ENCODE data around the gene SOWAHD.
"Not testable (repeated sequence)": the region's sequence is repeated elsewhere in the genome, so short reads cannot be mapped to it uniquely, and the experiment has no call there.

SOWAHD gene, protein sequence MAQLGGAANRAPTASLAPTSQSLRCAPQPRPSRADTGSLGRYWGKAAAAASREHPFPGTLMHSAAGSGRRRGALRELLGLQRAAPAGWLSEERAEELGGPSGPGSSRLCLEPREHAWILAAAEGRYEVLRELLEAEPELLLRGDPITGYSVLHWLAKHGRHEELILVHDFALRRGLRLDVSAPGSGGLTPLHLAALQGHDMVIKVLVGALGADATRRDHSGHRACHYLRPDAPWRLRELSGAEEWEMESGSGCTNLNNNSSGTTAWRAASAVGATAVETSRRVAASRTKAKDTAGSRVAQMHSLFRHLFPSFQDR

DNA sequence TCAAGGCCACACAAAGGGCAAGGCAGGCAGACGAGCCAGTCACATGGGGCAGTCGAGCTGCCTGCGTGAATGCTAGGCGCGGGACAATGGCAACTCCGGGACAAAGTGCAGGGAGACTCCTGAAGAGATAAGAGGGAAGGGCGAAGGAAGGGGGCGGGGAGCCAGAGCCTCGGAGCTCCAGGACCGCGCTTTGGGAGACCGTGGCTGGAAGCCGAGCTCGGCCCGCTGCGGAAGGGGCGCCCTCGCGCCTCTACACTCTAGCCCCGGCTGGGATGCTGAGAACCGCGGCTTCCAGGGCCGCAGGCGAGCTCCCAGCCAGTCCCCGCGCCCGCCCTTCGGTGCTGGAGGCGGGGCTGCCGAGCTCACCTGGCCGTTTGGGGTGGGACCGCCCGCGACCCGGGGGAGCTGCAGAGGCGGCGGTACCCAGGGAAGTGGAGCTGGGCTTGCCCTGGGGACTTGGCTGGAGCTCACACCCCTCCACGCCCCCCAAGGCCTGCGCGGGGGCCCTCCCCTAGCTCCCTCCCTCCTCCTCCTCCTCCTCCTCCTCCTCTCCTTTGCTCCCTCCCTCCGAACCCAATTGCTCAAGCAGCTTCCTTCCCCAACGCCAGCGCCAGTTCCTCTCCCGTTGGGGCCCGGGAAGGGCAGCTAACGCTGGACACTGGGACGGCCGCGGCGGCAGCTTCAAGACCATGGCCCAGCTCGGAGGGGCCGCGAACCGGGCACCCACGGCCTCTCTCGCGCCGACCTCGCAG lies at the start of gene SOWAHD:
Gene SOWAHD, plus strand, starts transcription at position 610 of the 752 bp plus-strand sequence. Its CDS starts 80 bp downstream, at position 690.
- peak; percentile 37 for DNase-seq (ENCODE audit: low read depth)

DNA sequence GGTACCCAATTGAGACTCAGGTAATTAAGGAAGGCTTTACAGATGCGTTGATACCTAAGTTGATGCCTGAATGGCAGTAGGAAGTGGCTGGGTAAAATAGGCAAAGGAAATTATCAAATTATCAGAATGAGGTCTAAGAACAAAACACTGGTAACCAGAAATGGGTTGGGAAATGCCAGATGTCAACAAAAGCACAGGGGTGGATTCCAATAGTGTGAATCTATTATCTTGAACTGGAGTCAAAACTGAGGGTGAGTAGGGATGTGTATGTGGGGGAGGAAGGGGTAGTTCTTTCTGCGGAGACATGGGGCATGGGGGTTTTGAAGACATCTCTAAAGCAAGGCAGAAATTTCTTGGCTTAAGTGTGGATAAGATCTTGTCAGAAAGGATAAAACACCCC lies 49.5 kb upstream of the SOWAHD start:
- no peak for DNase-seq (ENCODE audit: low read depth)

DNA sequence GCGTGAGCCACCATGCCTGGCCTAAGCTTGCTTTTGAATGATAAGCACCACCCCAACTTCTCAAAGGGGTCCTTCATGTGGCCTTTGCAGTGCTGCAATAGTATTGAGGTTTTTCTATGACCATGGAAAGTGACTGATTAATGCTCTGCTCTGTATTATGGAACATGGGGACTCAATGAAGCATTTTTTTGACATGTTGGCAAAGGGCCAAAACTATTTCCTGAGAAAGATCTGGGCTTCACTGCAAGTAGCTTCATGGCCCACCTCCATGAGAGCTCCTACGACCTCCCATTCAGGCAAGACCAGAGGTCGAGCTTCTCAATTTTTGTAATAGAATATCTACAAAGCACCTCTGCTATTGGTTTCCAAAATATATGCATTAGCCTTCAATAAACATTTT lies 48.8 kb upstream of the SOWAHD start:
- no peak for DNase-seq (ENCODE audit: low read depth)

DNA sequence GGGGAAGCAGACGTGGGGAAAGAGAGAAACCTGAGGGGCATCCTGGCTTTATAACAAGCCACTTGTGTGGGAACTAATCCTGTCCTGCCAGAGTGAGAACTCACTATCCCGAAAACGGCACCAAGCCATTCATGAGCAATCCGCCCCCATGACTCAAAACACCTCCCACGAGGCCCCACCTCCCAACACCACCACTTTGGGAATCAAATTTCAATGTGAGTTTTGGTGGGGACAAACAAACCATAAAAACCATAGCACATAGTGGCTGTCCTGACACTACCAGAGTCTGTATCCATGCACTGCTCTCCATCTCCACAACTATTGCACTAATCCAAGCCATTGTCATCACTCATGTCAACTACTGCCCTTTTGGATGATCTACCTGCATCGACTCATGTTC lies 36.9 kb upstream of the SOWAHD start:
- no peak for DNase-seq (ENCODE audit: low read depth)

DNA sequence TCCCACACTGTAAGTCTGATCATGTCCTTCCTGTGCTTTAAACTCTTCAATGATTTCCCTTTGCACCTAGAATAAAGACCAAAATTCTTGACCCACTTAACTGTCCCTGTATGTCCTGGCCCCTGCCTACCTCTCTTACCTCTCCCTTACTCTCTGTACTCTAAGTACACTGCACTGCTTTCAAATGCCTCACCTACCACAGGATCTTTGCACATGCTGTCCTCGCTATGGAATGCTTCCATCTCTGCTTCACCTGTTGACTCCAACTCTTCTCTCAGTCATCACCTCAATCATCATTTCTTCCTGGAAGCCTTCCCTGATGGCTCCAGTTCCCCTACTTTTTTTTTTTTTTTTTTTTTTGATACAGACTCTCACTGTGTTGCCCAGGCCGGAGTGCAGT lies 36.5 kb upstream of the SOWAHD start:
- DNase-seq (ENCODE audit: low read depth), result no peak

DNA sequence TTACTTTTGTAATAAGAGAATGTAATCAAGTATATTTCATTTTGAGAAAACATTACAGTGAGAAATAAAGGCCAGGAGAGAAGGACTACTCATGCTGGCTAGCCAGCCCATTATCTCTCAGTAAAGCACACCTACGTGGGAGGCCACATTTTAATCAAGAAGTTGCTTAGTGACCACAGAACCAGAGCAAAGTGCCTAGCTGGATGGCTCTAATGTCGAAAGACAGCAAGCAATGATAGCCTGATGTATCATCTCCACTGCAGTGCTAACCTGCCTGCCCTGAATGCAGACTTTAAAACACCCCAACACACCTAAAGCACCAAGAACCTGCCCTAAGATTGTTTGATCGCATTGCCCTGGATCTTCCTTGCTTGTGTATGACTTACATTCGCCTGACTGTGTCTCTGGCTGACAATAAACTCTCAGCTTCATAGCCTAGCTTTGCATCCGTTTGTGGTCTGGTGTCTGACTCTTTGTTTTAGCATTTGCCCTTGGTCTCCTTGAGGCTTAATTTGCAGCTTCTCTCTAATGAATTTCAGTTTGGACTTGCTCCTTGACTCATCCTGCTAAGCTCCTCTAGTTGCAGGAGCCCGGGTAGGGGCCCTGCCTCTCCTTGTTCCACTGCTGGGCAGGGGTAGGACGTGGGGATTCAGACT lies 31.4 kb upstream of the SOWAHD start:
- peak; percentile 23 for DNase-seq (ENCODE audit: low read depth)

DNA sequence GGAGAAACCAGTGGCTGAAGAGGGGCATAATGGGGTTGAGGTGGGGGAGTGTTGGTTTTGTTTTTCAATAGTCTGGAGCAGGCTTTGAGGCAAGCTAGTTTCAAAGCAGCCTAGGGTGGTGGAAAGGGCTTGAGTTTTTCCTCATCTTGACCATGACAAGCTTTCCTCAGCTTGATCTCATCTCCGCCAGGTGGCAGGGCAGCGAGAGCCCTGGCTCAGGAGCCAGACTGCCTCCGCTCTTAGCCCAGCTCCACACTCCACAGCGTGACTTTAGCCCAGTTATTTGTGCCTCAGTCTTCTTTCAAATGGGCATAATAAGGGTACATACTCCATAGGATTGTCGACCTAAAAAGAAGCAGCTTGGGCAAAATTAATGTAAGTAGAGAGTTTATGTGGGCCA lies 29.9 kb upstream of the SOWAHD start:
- no peak for DNase-seq (ENCODE audit: low read depth)

DNA sequence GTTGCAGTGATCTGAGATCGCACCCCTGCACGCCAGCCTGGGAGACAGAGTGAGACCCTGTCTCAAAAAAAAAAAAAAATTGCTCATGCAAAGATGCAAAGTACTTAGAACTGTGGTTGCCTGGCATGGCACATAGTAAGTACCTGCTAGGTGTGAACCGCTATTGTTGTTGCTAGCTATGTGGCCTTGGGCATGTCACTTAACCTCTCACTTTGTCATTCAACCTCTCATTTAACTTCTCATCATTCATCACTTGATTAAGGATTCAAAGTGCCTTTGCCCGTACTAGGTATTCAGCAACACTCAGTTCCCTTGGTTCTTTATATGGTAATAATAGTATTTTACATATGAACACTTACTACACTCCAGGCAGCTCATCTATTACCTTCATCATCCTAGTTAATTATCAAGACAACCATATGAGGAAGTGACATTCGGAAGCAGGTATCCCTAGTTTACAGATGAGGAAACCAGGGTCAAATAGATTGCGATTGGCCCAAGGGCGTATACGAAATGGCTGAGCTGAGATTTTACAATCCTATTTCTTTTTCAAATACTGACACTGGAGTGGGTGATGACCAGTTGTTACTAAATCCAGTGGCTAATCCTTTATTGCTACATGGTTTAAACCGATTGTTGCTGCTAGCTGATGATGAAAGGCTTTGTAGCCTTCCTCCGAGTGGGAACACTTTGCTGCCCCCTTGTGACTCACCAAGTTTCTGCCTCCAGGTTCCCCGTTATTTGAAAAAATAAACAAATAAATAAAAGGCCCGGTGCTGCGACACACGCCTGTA lies 28.8 kb upstream of the SOWAHD start:
- DNase-seq (ENCODE audit: low read depth), result peak; percentile 71

DNA sequence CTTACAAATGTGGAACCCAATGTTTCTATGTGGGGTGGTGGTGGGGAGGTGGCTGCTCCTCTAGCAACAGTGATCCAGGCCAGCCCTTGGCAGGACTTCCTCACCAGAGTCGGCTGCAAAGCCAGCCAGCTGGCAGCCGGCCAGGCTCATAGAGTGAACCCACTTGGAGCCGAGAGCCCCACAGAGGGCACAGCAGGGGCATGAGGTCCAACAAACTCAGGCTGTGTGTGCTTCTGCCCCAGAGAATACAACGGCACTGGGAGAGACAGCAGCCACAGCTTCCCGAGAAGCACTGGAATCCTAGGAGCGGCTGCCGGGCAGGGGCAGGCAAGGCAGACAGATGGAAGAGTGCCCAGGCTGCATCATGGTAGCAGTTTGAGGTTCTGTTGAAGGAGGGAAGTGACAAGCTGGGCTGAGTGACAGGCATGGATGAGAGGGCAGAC lies 23.5 kb upstream of the SOWAHD start:
- no peak for DNase-seq (ENCODE audit: low read depth)

DNA sequence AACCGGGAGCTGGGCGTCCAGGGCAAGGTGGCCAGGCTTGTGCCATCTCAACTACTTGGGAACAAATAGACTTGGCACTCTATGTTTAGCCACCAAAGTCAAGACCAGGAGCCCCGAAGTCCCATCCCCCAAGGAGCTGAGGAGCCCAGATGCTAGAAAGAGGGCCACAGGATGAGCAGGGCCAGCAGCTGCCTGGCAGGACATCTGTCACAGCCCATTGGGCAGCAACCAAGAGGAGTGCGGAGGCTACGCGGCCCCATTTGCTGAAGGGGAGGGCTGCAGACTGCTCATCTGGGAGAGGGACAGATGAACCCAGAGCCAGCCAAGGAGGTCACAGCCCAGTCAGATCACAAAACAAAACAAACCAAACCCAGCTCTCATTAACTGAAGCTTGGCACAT lies 22.9 kb upstream of the SOWAHD start:
- no peak for DNase-seq (ENCODE audit: low read depth)

DNA sequence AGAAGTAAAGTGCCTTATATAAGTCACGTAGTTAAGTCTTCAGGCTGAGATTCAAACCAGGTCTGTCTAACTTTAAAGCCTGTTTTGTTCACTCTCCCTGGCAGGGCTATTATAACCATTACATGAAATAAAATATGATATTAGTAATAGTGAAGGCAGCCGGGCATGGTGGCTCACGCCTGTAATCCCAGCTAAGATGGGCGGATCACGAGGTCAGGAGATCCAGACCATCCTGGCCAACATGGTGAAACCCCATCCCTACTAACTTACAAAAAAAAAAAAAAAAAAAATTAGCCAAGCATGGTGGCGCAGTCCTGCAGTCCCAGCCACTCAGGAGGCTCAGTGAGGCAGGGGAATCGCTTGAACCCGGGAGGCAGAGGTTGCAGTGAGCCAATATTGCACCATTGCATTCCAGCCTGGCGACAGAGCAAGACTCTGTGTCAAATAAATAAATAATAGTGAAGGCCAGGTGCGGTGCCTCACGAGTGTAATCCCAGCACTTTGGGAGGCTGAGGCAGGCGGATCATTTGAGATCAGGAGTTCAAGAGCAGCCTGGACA lies 22.1 kb upstream of the SOWAHD start:
- DNase-seq (ENCODE audit: low read depth), result peak; percentile 14

DNA sequence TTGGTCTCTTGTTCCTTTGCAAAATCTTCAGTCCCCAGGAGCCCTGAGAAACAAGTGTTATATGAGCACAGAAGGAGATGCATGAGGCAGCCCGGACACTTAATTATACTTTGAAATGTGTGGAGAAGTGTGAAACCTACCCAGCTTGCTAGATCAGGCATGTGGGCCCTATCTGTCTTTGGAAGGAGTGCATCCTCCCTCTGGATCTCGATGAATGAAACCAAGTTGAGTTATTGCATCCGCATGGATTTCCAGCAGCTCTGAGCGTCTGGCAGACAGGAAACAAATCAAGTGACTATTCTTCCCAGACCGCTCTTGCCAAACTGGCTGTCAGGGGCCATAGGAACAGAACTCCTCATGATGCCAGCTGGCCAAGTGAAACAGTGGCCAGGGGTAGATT lies 19.6 kb upstream of the SOWAHD start:
- DNase-seq (ENCODE audit: low read depth), result no peak

DNA sequence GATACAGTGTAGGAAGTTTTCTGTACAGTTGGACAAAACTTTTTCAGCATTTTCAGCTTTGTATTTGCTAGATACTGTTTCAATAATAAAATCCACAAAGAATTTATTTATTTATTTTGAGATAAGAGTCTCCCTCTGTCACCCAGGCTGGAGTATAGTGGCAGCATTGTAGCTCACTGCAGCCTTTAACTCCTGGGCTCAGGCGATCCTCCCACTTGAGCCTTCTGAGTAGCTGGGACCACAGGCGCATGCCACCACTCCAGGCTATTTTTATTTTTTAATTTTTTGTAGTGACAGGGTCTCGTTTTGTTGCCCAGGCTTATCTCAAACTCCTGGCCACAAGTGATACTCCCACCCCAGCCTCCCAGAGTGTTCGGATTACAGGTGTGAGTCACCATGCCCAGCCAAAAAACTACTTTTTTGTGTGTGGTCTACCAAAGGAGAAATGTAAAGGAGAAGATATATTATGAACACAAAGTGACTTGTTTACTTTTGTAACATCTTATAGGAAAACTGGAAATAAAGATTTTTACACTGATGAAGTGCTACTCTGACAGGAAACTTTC lies 13.0 kb upstream of the SOWAHD start:
- DNase-seq (ENCODE audit: low read depth), result no peak

DNA sequence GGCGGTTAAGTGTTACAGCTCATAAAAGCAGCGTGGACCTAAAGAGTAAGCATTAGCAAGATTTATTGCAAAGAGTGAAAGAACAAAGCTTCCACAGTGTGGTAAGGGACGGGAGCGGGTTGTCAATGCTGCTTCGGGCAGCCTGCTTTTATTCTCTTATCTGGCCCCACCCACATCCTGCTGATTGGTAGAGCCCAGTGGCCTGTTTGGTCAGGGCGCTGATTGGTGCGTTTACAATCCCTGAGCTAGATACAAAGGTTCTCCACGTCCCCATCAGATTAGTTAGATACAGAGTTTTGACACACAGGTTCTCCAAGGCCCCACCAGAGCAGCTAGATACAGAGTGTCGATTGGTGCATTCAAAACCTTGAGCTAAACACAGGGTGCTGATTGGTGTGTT lies 8.3 kb upstream of the SOWAHD start:
- not testable (repeated sequence) for DNase-seq (ENCODE audit: low read depth)

DNA sequence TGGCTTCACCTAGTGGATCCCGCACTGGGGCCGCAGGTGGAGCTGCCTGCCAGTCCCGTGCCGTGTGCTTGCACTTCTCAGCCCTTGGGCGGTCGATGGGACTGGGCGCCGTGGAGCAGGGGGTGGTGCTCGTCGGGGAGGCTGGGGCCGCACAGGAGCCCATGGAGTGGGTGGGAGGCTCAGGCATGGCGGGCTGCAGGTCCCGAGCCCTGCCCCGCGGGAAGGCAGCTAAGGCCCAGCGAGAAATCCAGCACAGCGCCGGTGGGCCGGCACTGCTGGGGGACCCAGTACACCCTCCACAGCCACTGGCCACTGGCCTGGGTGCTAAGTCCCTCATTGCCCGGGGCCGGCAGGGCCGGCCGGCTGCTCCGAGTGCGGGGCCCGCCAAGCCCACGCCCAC lies 7.6 kb upstream of the SOWAHD start:
- not testable (repeated sequence) for DNase-seq (ENCODE audit: low read depth)

DNA sequence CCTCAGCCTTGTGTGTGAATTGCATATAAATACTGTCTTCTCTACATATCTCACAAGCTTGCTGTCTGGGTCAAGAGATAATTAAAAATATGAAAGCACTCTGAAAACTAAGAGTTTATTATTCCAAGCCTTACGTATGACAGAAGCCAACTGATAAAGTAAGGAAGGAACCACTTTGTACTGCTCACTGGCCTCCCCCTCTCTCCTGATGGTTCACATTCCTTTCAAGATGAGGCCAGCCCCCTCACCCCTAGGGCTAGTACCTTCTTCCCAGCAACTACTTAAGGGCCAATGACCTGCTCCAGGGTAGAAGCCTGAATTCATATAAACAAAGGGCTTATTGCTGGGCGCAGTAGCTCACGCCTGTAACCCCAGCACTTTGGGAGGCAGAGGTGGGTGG lies 5.4 kb upstream of the SOWAHD start:
- no peak for DNase-seq (ENCODE audit: low read depth)

DNA sequence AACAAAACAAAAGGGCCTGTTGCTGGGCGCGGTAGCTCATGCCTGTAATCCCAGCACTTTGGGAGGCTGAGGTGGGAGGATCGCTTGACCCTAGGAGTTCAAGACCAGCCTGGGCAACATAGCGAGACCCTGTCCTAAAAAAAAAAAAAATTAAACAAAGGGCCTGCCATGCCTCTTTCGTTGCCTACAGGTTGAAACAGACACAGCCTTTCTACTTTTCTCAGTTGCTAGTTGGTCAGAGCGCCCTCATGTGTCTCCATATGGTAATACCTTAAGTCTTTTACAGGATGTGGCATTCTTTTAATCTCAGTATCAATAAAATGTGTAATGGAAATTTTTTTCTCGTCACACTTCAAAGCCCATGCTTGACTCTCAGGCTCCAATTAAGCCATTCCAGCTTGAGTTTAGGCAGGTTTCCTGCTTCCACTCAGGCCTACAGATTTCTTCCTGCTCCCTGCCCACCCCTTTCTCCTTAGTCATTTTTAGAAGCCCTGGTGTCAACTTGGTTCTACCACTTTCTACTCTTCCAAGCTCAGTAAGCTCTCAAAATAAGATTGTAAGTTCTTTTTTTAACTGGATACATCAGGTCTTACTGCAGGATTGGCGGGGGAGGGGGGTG lies 4.6 kb upstream of the SOWAHD start:
- peak; percentile 61 for DNase-seq (ENCODE audit: low read depth)

DNA sequence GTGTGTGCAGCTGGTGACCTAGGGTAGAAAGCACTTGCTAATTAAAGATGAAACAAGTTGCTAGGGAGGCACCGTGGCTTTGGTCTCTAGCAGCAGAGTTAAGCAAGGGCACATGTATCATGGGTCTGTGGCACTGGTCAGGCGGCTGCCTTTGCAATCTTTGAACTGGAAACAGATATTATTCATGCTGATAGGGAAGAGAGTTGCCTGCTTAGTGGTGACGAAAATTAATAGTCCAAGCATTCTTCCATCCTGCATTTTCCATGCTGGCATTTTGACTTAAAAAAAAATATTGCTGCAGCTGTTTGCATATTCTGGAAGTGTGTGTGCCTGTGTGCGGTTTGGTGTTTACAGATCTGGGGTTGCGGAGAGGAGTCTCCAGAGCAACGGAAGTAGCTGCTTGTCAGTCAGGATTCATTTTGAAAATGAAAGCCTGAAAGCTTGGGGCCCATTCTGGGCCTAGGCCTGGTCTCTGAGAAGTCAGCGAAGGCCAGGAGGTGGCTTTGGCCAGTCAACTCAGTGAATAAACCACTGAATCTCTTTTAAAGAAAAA lies 2.3 kb upstream of the SOWAHD start:
- DNase-seq (ENCODE audit: low read depth), result no peak

DNA sequence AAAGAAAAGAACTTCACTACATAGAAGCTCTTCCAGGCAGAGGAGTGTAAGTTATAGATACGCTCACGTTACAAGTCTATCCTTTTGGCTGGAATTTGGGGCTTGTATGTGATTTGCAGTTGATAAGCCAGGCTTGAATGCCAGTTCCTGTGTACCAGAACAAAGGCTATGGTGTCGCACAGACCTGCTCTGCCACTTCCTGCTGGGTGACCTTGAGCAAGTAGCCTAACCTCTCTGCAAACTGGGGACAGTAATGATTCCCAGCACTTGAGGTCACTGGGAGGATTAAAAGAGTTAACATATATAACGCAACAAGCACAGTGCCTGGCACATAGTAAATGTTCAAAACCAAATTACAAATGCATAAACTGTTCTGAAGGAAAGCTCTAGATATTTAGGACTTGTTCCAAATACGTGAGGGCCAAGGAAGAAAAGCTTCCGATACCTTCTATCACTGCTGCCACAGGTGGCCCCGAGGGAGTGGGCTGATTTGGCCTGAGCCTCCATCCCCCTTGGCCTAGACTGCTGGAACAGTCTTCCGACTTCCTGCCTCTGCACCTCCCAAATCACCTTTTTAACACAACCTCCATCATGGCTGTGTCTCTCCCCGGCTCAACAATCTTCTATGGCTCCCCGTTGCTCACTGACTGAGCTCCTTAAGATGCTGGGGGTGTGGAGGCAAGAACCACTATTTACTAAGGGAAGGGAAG lies 1.3 kb upstream of the SOWAHD start:
- DNase-seq (ENCODE audit: low read depth), result no peak

DNA sequence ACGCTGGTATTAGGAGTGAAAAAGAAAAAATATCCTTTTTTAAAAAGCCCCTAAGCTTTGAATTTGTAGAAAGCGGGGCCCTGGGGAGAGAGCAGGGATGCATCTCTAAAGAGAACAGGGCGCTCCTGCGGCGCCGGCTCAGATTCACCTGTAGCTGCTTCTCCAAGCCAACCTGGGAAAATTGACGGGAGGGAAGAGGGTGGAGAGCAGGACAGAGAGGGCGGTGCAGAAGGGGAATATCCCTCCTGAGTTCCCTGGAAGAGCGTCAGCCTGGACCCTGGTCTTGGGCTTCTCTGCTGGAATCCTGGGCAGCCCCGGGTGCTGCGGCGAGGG lies 776 bp upstream of the SOWAHD start:
- no peak for DNase-seq (ENCODE audit: low read depth)
